ENCODE measurements around the gene IFNK.
"Not testable (repeated sequence)": the region's sequence is repeated elsewhere in the genome, so short reads cannot be mapped to it uniquely, and the experiment has no call there.

IFNK gene

GRCh38 chr9:27495480-27496134 lies 28.5 kb upstream of the IFNK start:
- TF ChIP-seq GABPA (IDR thresholded peaks at IDR 0.05; ENCODE audit: low read depth): no peak
- Histone ChIP-seq H3K4me3 (replicated peaks; ENCODE audit: insufficient read depth, low read length) (no peak overlapping the region), H3K27ac (replicated peaks) (no peak overlapping the region), H3K27me3 (ENCODE audit: insufficient read depth, poor library complexity, severe bottlenecking) (no peaks in the 10 kb centered on the region)
- no peak for DNase-seq (ENCODE audit: low read depth in 1 of 2, low spot score in 1 of 2)

GRCh38 chr9:27496135-27496504 lies 28.0 kb upstream of the IFNK start:
- Histone ChIP-seq H3K4me3 (replicated peaks; ENCODE audit: insufficient read depth, low read length) (no peak overlapping the region), H3K27ac (replicated peaks) (no peak overlapping the region), H3K27me3 (ENCODE audit: insufficient read depth, poor library complexity, severe bottlenecking) (no peaks in the 10 kb centered on the region)
- no peak for DNase-seq (ENCODE audit: low read depth in 1 of 2, low spot score in 1 of 2)
- TF ChIP-seq SPI1 (IDR thresholded peaks at IDR 0.05; ENCODE audit: borderline replicate concordance, low read depth): no peak
- TF ChIP-seq POLR2AphosphoS5 (IDR thresholded peaks at IDR 0.05; ENCODE audit: low read depth): no peak
- TF ChIP-seq GABPA (IDR thresholded peaks at IDR 0.05; ENCODE audit: low read depth): no peak
- TF ChIP-seq CTCF (IDR thresholded peaks at IDR 0.05; ENCODE audit: insufficient read depth, low read length): no peak
- TF ChIP-seq, protein P1, sequence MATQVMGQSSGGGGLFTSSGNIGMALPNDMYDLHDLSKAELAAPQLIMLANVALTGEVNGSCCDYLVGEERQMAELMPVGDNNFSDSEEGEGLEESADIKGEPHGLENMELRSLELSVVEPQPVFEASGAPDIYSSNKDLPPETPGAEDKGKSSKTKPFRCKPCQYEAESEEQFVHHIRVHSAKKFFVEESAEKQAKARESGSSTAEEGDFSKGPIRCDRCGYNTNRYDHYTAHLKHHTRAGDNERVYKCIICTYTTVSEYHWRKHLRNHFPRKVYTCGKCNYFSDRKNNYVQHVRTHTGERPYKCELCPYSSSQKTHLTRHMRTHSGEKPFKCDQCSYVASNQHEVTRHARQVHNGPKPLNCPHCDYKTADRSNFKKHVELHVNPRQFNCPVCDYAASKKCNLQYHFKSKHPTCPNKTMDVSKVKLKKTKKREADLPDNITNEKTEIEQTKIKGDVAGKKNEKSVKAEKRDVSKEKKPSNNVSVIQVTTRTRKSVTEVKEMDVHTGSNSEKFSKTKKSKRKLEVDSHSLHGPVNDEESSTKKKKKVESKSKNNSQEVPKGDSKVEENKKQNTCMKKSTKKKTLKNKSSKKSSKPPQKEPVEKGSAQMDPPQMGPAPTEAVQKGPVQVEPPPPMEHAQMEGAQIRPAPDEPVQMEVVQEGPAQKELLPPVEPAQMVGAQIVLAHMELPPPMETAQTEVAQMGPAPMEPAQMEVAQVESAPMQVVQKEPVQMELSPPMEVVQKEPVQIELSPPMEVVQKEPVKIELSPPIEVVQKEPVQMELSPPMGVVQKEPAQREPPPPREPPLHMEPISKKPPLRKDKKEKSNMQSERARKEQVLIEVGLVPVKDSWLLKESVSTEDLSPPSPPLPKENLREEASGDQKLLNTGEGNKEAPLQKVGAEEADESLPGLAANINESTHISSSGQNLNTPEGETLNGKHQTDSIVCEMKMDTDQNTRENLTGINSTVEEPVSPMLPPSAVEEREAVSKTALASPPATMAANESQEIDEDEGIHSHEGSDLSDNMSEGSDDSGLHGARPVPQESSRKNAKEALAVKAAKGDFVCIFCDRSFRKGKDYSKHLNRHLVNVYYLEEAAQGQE (IDR thresholded peaks at IDR 0.05; ENCODE audit: insufficient replicate concordance, low read depth): no peak

DNA sequence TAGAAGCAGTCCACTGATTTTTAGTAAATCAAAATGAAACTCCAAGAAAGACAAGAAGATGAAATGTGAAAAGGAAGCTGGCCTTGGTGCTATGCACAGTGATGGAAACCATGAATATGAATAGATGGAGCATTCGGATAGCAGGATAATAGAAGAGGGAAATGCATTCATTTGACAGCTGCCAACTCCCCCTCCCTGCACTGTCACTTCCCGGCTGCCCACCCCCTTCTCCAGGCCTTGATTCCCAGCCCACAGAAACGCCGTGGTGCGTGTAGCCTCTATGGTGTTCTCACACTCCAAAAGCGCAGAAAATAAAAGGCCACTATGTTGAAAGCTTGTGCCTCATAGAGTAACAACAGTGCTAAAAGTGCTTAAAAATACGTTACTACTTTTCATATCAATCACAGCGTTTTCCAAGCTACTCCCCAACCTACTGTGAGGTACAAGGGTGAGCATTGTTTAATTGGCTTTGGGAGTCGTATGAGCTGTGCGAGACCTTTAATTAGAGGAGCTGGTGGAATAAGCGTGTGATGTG lies 26.1 kb upstream of the IFNK start:
- Histone ChIP-seq H3K27ac (replicated peaks) (no peak overlapping the region), H3K4me3 (replicated peaks; ENCODE audit: insufficient read depth, low read length) (no peak overlapping the region), H3K27me3 (ENCODE audit: insufficient read depth, poor library complexity, severe bottlenecking) (no peaks in the 10 kb centered on the region)
- DNase-seq (ENCODE audit: low read depth in 1 of 2, low spot score in 1 of 2): no peak
- TF ChIP-seq CTCF (IDR thresholded peaks at IDR 0.05; ENCODE audit: insufficient read depth, low read length) (no peak), SPI1 (IDR thresholded peaks at IDR 0.05; ENCODE audit: borderline replicate concordance, low read depth) (no peak), GABPA (IDR thresholded peaks at IDR 0.05; ENCODE audit: low read depth) (no peak), POLR2AphosphoS5 (IDR thresholded peaks at IDR 0.05; ENCODE audit: low read depth) (no peak)
- TF ChIP-seq, protein P1 (IDR thresholded peaks at IDR 0.05; ENCODE audit: insufficient replicate concordance, low read depth): no peak

GRCh38 chr9:27499451-27499850 lies 24.6 kb upstream of the IFNK start:
- no peak for TF ChIP-seq SPI1 (IDR thresholded peaks at IDR 0.05; ENCODE audit: borderline replicate concordance, low read depth)
- TF ChIP-seq POLR2AphosphoS5 (IDR thresholded peaks at IDR 0.05; ENCODE audit: low read depth): no peak
- no peak for TF ChIP-seq CTCF (IDR thresholded peaks at IDR 0.05; ENCODE audit: insufficient read depth, low read length)
- TF ChIP-seq, protein P1 (IDR thresholded peaks at IDR 0.05; ENCODE audit: insufficient replicate concordance, low read depth): no peak
- no peak for TF ChIP-seq GABPA (IDR thresholded peaks at IDR 0.05; ENCODE audit: low read depth)
- Histone ChIP-seq H3K4me3 (replicated peaks; ENCODE audit: insufficient read depth, low read length) (no peak overlapping the region), H3K27me3 (ENCODE audit: insufficient read depth, poor library complexity, severe bottlenecking) (no peaks in the 10 kb centered on the region), H3K27ac (replicated peaks) (no peak overlapping the region)
- DNase-seq (ENCODE audit: low read depth in 1 of 2, low spot score in 1 of 2): no peak

- H3K4me3 ChIP-seq (replicated peaks; ENCODE audit: insufficient read depth, low read length); H3K27ac ChIP-seq (replicated peaks); H3K27me3 ChIP-seq (ENCODE audit: insufficient read depth, poor library complexity, severe bottlenecking); DNase-seq (ENCODE audit: low read depth in 1 of 2, low spot score in 1 of 2): not testable (repeated sequence)
Measured at GRCh38 chr9:27500902-27501301, 23.2 kb upstream of the IFNK start.
